ENCODE results near the gene BCR.

BCR gene

DNA sequence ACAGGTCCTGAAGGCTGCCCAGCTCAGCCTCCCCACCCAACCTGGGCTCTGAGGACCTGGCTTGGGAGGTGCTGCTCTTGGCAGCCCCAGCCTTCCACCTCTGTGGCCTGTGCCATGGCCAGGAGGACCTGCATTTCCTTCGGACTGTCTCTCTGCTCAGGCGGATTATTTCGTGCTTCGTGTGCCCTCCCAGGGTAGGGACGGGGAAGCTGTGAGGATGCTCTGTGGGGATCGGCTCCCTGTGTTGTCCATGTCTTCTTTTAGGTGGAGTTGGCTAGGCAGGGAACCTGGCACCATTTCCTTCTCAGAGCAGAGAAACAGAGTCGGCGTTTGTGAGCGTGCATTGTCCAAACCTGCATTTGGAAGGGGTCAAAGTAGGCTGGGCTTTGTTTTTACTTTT, 34.1 kb downstream of the BCR start:
- Histone ChIP-seq H3K9me3 (ENCODE audit: insufficient read depth, low read depth, low read length) (no peaks in the 10 kb centered on the region), H3K14ac (ENCODE audit: low read length) (no peak overlapping the region), H3K79me2 (ENCODE audit: control insufficient read depth, insufficient read depth, low read length, poor library complexity) (peaks cover 24% of the 10 kb centered on the region), H3K36me3 (ENCODE audit: control insufficient read depth in 1 of 2, insufficient read depth in 2 of 2, low read length in 2 of 2) (peaks cover 2 to 5% of the 10 kb centered on the region in 2 experiments), H3K4ac (ENCODE audit: low read depth, low read length) (peak overlapping the region; percentile 85), H3K79me1 (ENCODE audit: low read length) (peaks cover 2% of the 10 kb centered on the region), H3K4me2 (ENCODE audit: low read length) (no peak overlapping the region), H2BK12ac (ENCODE audit: low read length) (no peak overlapping the region), H2BK120ac (ENCODE audit: insufficient read depth, low read length, poor library complexity) (no peak overlapping the region), H2AFZ (ENCODE audit: insufficient read depth, low read length, poor library complexity) (no peak overlapping the region), H2AK5ac (ENCODE audit: low read length) (no peak overlapping the region), H4K91ac (ENCODE audit: low read depth, low read length) (no peak overlapping the region), H3K4me1 (ENCODE audit: control insufficient read depth in 1 of 2, insufficient read depth in 2 of 2, low read length in 2 of 2) (peaks cover 25 to 33% of the 10 kb centered on the region in 2 experiments), H3K9ac (ENCODE audit: low read length) (no peak overlapping the region), H3K27me3 (ENCODE audit: insufficient read depth, low read length) (no peaks in the 10 kb centered on the region), H4K8ac (ENCODE audit: low read depth, low read length) (no peak overlapping the region), H2BK5ac (ENCODE audit: low read depth, low read length, poor library complexity) (no peak overlapping the region), H3K4me3 (ENCODE audit: low read depth, low read length) (no peak overlapping the region), H3K18ac (ENCODE audit: low read length) (peak overlapping the region; percentile 49), H4K12ac (ENCODE audit: low read depth, low read length) (no peak overlapping the region), H3K27ac (ENCODE audit: low read depth, low read length) (no peak overlapping the region), H3K23ac (ENCODE audit: low read length) (no peak overlapping the region)
- no peak for DNase-seq
- WGBS (ENCODE audit: extremely low coverage, insufficient coverage, insufficient read length) = no CpG with 5 or more reads among the region's 9 CpGs

DNA sequence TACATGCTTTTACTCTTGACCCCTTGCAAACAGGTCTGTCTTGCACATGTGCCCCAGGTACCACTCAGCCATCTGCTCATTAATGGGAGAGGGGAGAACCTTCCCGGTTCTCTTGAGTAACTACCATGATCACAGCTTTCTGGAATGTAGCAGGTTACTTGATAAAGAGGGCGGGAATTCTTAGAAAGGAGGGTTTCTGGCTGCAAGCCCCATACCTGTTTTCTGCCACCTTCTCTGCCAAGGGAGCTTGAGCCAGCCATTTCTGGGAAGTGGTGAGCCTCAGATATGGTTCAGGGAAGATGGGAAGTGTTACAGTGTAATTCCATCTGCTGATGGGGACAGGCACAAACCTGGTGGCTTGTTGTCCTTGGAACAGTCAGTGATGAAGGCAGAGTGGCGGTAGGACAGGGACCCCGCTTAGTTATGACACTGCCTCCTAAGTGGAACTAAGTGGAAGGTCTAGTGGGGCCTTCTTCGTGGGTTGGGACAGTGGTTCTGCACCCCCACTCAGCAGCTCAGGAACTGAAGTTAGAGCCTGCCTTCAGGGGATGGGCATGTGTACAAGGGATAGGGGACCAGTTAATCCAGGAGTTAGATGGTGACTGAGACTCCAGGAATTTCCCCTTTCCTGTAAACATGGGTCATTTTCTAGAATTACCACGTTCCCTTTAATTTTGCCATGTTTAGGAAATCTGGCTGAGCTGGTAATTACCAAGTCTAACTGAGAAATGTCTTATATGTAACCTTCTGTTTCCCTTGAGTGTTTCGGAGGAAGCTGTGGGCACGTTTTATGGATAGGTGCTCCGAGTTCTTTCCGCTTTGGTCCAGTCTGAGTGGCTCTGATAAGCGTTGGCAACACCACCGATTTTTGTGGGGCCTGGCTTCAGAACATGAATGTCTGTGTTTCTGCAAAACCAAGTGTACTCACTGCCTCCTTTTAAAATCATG, 35.3 kb downstream of the BCR start:
- peaks cover 35 to 44% of the 10 kb centered on the region in 2 experiments for H3K4me1 ChIP-seq (ENCODE audit: control insufficient read depth in 1 of 2, insufficient read depth in 2 of 2, low read length in 2 of 2)
- H2BK5ac ChIP-seq (ENCODE audit: low read depth, low read length, poor library complexity) = no peak overlapping the region
- H3K4me3 ChIP-seq (ENCODE audit: low read depth, low read length) = no peak overlapping the region
- no peak overlapping the region for H3K4me2 ChIP-seq (ENCODE audit: low read length)
- no peak overlapping the region for H3K9ac ChIP-seq (ENCODE audit: low read length)
- no peak overlapping the region for H2AFZ ChIP-seq (ENCODE audit: insufficient read depth, low read length, poor library complexity)
- H3K9me3 ChIP-seq (ENCODE audit: insufficient read depth, low read depth, low read length) = no peaks in the 10 kb centered on the region
- H3K27me3 ChIP-seq (ENCODE audit: insufficient read depth, low read length) = no peaks in the 10 kb centered on the region
- no peak overlapping the region for H4K8ac ChIP-seq (ENCODE audit: low read depth, low read length)
- H3K79me1 ChIP-seq (ENCODE audit: low read length) = peaks cover 2% of the 10 kb centered on the region
- no CpG with 5 or more reads among the region's 12 CpGs for WGBS (ENCODE audit: extremely low coverage, insufficient coverage, insufficient read length)
- no peak overlapping the region for H3K23ac ChIP-seq (ENCODE audit: low read length)
- no peak overlapping the region for H4K12ac ChIP-seq (ENCODE audit: low read depth, low read length)
- H2AK5ac ChIP-seq (ENCODE audit: low read length) = no peak overlapping the region
- H3K79me2 ChIP-seq (ENCODE audit: control insufficient read depth, insufficient read depth, low read length, poor library complexity) = peaks cover 23% of the 10 kb centered on the region
- peak overlapping the region; percentile 39 for H3K4ac ChIP-seq (ENCODE audit: low read depth, low read length)
- peak overlapping the region; percentile 35 for H3K18ac ChIP-seq (ENCODE audit: low read length)
- peak; percentile 36 to 66 for DNase-seq
- peak overlapping the region; percentile 23 for H4K91ac ChIP-seq (ENCODE audit: low read depth, low read length)
- peaks cover 2 to 4% of the 10 kb centered on the region in 2 experiments for H3K36me3 ChIP-seq (ENCODE audit: control insufficient read depth in 1 of 2, insufficient read depth in 2 of 2, low read length in 2 of 2)
- peak overlapping the region; percentile 5 for H3K14ac ChIP-seq (ENCODE audit: low read length)
- no peak overlapping the region for H2BK12ac ChIP-seq (ENCODE audit: low read length)
- peak overlapping the region; percentile 48 for H3K27ac ChIP-seq (ENCODE audit: low read depth, low read length)
- no peak overlapping the region for H2BK120ac ChIP-seq (ENCODE audit: insufficient read depth, low read length, poor library complexity)

DNA sequence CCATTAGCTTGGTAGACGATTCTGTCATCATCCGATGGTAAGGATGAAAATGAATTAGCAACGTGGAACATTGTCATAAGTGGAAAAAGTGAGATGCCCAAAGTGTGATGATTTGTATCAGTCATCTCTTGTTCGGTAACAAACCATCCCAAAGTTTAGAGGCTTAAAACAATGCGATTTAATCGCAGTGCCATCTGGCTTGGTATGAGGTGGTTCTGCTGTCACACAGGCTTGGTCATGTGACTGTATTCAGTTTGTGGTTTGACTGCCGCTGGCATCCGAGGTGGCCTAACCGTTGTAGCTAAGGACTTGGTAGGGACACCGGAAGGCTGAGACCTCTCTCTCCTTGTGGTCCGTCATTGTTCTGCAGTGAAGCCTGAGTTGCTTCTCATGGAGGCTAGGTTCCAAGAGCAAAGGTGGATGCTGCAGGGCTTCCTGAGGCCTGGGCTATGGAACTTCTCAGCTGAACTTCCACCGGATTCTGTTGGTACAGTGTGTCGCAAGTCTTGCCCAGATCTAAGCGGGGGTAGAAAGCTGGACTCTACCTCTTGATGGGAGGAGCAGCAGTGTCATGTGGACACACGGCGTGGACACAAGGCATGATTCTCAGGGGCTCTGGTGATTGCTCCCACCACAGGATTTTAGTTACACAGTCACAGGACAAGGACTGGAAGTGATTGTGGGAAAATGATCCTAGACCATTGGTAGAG, 36.3 kb downstream of the BCR start:
- no peak overlapping the region for H2AK5ac ChIP-seq (ENCODE audit: low read length)
- H4K12ac ChIP-seq (ENCODE audit: low read depth, low read length) = no peak overlapping the region
- no peaks in the 10 kb centered on the region for H3K27me3 ChIP-seq (ENCODE audit: insufficient read depth, low read length)
- peak overlapping the region; percentile 77 for H3K4ac ChIP-seq (ENCODE audit: low read depth, low read length)
- H2BK120ac ChIP-seq (ENCODE audit: insufficient read depth, low read length, poor library complexity) = no peak overlapping the region
- no peak overlapping the region for H2BK12ac ChIP-seq (ENCODE audit: low read length)
- peaks cover 35 to 46% of the 10 kb centered on the region in 2 experiments for H3K4me1 ChIP-seq (ENCODE audit: control insufficient read depth in 1 of 2, insufficient read depth in 2 of 2, low read length in 2 of 2)
- no peaks in the 10 kb centered on the region for H3K9me3 ChIP-seq (ENCODE audit: insufficient read depth, low read depth, low read length)
- no CpG with 5 or more reads among the region's 16 CpGs for WGBS (ENCODE audit: extremely low coverage, insufficient coverage, insufficient read length)
- DNase-seq = peak in 1 of 2 donors; percentile 9
- no peak overlapping the region for H3K27ac ChIP-seq (ENCODE audit: low read depth, low read length)
- peak overlapping the region; percentile 10 for H3K18ac ChIP-seq (ENCODE audit: low read length)
- H3K4me2 ChIP-seq (ENCODE audit: low read length) = no peak overlapping the region
- no peak overlapping the region for H3K23ac ChIP-seq (ENCODE audit: low read length)
- H4K91ac ChIP-seq (ENCODE audit: low read depth, low read length) = no peak overlapping the region
- peaks cover 2 to 4% of the 10 kb centered on the region in 2 experiments for H3K36me3 ChIP-seq (ENCODE audit: control insufficient read depth in 1 of 2, insufficient read depth in 2 of 2, low read length in 2 of 2)
- H3K9ac ChIP-seq (ENCODE audit: low read length) = no peak overlapping the region
- H2AFZ ChIP-seq (ENCODE audit: insufficient read depth, low read length, poor library complexity) = peak overlapping the region; percentile 2
- H2BK5ac ChIP-seq (ENCODE audit: low read depth, low read length, poor library complexity) = no peak overlapping the region
- no peak overlapping the region for H3K14ac ChIP-seq (ENCODE audit: low read length)
- H4K8ac ChIP-seq (ENCODE audit: low read depth, low read length) = no peak overlapping the region
- peaks cover 2% of the 10 kb centered on the region for H3K79me1 ChIP-seq (ENCODE audit: low read length)
- H3K4me3 ChIP-seq (ENCODE audit: low read depth, low read length) = no peak overlapping the region
- H3K79me2 ChIP-seq (ENCODE audit: control insufficient read depth, insufficient read depth, low read length, poor library complexity) = peaks cover 28% of the 10 kb centered on the region

DNA sequence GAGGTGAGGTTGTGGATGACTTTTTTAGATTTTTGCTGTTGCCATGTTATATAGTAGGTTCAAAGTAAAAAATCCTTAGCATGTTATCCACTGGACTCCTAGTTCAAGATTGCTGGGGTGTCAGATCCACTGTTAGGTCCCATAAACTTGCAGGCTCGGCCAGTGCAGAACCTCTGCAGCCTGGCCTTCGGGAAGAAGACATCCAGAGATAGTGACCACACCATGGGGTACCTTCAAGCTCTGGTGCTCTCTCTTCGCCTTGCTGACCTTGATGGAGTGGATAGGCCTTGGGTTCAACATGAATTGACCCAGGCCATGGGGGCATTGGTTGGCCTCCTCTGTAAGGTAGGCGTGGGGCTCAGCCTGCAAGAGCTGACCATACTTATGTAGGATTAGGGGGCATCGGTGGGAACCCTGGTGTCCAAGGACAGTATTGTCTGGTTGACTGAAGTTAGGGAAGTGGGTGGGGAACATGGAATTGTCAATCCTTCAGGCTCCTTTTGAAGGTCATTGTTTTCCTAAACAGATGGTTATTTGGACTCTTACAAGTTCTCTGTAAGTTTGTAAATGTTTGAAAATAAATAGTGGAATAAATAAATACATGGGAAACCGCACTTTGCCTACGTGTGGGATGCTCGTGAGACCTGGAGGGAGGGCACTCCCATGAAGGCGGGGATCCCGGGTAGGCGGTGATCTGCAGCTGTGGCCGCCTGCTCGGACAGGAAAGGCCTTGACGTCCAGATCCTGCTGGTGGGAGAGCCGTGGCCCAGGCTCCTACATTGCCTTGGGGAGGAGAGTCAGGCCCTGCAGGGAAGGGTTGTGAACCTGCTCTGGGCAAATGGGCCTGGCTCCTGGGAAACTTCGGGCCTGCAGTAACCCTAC, 37.1 kb downstream of the BCR start:
- Histone ChIP-seq H3K23ac (ENCODE audit: low read length) (no peak overlapping the region), H3K27ac (ENCODE audit: low read depth, low read length) (no peak overlapping the region), H2AK5ac (ENCODE audit: low read length) (no peak overlapping the region), H2BK12ac (ENCODE audit: low read length) (no peak overlapping the region), H3K79me1 (ENCODE audit: low read length) (peaks cover 2% of the 10 kb centered on the region), H3K27me3 (ENCODE audit: insufficient read depth, low read length) (no peaks in the 10 kb centered on the region), H2AFZ (ENCODE audit: insufficient read depth, low read length, poor library complexity) (no peak overlapping the region), H3K36me3 (ENCODE audit: control insufficient read depth in 1 of 2, insufficient read depth in 2 of 2, low read length in 2 of 2) (no peaks in the 10 kb centered on the region), H3K4me1 (ENCODE audit: control insufficient read depth in 1 of 2, insufficient read depth in 2 of 2, low read length in 2 of 2) (peaks cover 35 to 46% of the 10 kb centered on the region in 2 experiments), H3K9ac (ENCODE audit: low read length) (no peak overlapping the region), H2BK120ac (ENCODE audit: insufficient read depth, low read length, poor library complexity) (no peak overlapping the region), H3K14ac (ENCODE audit: low read length) (no peak overlapping the region), H3K4ac (ENCODE audit: low read depth, low read length) (peak overlapping the region; percentile 63), H3K4me3 (ENCODE audit: low read depth, low read length) (no peak overlapping the region), H2BK5ac (ENCODE audit: low read depth, low read length, poor library complexity) (no peak overlapping the region), H4K8ac (ENCODE audit: low read depth, low read length) (no peak overlapping the region), H4K91ac (ENCODE audit: low read depth, low read length) (no peak overlapping the region), H3K9me3 (ENCODE audit: insufficient read depth, low read depth, low read length) (no peaks in the 10 kb centered on the region), H3K79me2 (ENCODE audit: control insufficient read depth, insufficient read depth, low read length, poor library complexity) (peaks cover 23% of the 10 kb centered on the region), H3K18ac (ENCODE audit: low read length) (peak overlapping the region; percentile 35), H4K12ac (ENCODE audit: low read depth, low read length) (no peak overlapping the region), H3K4me2 (ENCODE audit: low read length) (no peak overlapping the region)
- WGBS (ENCODE audit: extremely low coverage, insufficient coverage, insufficient read length) = no CpG with 5 or more reads among the region's 16 CpGs
- peak; percentile 15 to 40 for DNase-seq

Measured in trophoblast cell (in vitro differentiated cells and primary cell).